GM12801 (cell line): ENCODE results near the gene FOXB2.

Source experiments
- TF ChIP-seq, protein P1 (sequence below): IDR thresholded peaks from one replicate; pipeline ENCODE4 v1.5.1; 2011; ENCODE audit warnings: control low read depth; ENCODE audit not compliant: insufficient read length; ENCODE audit errors: extremely low read depth

FOXB2 gene

DNA sequence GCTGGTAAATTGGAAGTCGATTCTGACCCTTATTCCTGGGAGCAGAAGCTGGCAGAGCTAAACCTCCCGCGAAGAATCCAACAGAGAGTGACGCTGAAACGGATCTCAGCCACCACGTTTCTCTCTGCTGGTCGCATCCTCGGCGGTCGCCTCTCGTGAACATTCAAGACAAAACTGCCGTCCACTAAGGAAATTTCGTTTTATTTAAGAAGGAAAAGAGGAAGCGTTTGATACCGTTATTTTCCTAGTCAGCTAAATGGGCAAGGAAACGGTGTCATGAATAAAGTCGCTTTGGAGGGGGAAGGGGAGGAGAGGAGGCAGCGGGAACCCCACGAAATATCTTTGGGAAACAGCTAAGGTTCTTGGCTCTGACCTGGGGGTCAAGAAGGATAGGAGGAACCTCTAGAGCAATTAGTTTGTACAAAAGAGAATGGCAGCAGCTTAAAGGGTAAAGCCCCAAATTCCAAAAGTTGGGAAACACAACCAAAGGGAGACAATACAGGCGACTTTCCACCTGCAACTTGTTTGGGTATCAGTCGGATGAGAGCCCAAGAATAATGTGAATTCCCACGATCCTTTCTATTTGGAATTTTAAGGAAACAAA is 1.9 kb downstream of the FOXB2 start:
- TF ChIP-seq, protein P1, sequence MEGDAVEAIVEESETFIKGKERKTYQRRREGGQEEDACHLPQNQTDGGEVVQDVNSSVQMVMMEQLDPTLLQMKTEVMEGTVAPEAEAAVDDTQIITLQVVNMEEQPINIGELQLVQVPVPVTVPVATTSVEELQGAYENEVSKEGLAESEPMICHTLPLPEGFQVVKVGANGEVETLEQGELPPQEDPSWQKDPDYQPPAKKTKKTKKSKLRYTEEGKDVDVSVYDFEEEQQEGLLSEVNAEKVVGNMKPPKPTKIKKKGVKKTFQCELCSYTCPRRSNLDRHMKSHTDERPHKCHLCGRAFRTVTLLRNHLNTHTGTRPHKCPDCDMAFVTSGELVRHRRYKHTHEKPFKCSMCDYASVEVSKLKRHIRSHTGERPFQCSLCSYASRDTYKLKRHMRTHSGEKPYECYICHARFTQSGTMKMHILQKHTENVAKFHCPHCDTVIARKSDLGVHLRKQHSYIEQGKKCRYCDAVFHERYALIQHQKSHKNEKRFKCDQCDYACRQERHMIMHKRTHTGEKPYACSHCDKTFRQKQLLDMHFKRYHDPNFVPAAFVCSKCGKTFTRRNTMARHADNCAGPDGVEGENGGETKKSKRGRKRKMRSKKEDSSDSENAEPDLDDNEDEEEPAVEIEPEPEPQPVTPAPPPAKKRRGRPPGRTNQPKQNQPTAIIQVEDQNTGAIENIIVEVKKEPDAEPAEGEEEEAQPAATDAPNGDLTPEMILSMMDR: no peak

DNA sequence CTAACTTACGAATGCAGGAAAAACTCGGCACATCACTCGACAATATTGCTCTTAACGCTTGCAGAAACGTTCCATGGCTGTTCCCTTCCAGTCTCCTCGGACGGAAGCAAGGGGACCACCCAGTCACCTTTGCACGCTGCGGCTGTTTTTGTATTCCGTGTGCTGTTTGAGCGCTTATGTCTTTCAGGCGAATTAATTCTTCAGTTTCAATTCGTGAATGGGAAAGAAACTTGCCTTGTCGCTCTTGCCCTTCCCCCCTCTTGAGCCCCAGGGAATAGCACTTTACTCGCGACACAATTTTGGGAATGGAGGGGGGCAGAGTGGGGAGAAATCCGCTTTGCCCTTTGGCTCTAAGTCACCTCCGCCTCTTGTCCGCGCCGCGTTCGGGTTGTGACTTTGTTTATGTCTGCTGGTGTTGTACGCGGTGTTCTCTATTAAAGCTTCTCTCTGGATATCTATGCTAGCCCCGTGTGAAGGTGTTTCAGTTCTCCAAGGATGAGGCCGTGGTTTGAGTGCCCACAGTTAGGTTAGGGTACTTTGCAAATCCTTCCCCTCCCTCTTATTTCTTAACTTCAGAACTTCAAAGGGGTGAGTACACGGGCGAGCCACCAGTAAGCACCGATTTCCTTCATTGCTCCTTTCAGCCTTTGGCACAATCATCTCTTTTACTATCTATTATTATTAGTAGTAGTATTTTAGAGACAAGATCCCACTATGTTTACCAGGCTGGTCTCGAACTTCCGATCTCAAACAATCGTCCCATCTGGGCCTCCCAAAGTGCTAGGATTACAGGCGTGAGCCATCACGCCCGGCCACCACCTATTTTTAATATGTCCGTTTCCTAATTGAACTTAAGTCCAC is 2.7 kb downstream of the FOXB2 start:
- TF ChIP-seq, protein P1: no peak

DNA sequence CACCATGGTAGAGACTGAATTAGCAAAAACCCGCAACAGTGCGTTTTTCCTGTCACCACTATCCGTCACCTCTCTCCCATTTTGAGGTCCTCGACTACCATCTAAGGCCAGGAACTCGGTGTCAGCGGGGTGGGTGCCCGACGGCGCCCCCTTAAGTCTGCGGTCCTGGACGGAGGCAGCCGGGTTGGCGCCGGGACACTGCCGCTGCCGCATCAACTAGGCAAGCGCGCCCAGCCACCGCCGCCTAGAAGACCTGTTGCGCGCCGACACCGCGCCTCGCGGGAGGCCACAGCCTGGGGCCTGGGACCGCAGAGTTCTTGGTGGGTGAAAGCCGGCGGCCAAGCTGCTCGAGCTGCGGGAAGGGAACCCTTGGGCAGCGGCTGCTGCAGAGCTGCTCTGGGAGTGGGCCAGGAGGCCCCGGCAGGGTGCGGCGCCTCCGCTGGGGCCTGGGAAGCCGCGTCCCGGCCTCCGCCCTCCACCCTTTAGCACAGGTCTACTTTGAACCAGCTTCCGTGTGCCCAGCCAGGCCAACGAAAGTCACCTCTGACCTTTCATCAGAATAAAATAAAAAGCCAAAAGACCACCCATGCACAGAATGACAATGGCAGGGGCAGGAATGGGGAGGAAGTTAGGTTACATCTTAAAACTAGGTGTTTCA is 3.5 kb downstream of the FOXB2 start:
- TF ChIP-seq, protein P1: no peak

DNA sequence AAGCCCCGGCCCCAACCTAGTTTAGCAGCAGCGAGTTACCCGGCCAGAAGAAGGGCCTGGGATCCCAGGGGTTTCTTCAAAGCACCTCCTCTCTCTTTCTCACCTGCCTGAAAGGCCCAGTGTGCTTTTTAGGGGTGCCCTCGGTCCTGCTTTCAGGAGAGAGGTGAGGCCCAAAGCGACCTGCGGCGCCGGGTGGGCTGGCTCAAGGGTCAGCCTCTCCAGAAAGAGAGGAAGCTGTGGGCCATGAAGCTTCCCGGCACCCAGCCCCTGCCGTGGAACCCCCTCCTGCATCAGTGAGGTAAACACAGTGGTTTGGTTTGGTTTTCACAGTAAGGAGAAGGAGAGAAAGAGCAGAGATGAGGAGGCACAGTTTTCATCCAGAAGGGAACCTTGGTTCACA is 4.3 kb downstream of the FOXB2 start:
- TF ChIP-seq, protein P1: no peak

DNA sequence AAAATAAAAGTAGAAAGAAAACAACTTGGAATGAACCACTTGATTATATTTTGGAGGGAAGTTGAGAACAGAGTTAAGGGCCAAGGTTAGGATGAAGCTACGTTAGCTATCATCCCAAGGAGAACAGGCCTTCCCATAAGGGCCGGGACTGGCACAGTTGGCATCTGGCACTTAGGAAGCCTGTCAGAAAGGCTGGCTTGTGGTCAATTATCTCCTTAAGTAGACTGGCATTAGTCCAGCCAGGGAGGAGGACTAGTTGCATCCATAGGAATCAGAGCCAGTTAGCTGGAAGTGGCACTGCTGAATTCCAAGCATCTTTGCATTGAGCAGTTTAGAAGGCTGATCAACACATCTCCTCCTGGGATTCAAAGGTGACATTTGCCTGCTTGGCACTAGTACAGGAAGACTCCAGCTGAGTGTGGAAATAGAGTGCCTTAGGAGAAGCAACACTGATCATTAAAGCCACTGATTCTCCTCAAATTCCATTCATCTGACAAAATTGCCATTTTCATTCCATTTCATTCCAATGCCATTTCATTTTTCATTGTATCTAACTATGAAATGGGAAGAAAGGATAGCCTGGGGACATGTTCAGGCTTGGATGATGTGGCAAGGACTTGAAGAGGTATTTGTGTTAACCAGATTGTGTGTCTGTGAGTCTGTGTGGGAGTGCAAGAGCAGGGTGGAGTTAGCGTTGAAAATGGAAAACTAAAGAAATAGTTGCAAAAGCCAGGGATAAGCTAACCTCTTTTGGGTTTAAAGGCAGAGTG is 5.5 kb downstream of the FOXB2 start:
- TF ChIP-seq, protein P1: no peak

DNA sequence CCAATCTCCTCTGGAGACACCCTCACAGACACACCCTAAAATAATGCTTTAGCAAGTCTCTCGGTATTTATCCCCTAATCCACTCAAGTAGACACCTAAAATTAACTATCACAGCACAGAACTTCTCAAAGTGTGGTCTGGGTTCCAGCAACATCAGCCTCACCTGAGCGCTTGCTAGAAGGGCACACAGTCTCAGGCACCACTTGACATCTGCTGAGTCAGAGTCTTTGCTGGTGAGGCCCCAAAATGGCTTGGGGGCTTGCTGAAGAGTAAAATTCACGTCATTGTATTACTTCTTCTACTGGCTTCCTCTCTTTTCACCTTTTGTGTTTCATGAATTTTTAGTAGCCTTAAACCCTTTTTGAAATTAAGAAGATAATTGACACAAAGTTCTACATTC is 9.0 kb downstream of the FOXB2 start:
- TF ChIP-seq, protein P1: no peak

DNA sequence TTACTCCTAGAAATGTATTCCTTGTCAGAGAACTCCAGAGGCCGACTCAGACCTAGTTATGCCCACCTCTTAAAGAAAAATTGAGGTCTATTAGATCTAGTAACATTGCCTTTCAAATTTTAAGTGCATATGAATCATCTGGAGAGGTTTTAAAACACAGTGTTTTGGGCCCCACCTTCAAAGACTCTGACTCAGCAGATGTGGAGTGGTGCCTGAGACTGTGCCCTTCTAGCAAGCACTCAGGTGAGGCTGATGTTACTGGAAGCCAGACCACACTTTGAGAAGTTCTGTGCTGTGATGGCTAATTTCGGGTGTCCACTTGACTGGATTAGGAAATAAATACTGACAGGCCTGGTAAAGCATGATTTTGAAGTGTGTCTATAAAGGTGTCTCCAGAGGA is 10.6 kb downstream of the FOXB2 start:
- TF ChIP-seq, protein P1: no peak
